ENCODE data around the gene CNGB1. TPM values are rescaled to one million over a fixed set of nuclear protein-coding genes. Genes with fewer than 3 reads are reported as not detected.
"Not testable (repeated sequence)": the region's sequence is repeated elsewhere in the genome, so short reads cannot be mapped to it uniquely, and the experiment has no call there.

CNGB1 gene
- total RNA-seq, 1 experiment from 2014 or later: not detected

- no peak for DNase-seq (ENCODE audit: low read depth)
Measured at GRCh38 chr16:57955572-57956188, 15.2 kb downstream of the CNGB1 start.

- no peak for DNase-seq (ENCODE audit: low read depth)
Measured at GRCh38 chr16:57953857-57954256, 17.1 kb downstream of the CNGB1 start.

- no peak for DNase-seq (ENCODE audit: low read depth)
Measured at GRCh38 chr16:57952909-57953308, 18.0 kb downstream of the CNGB1 start.

GRCh38 chr16:57951204-57951960 lies 19.5 kb downstream of the CNGB1 start:
- no peak for DNase-seq (ENCODE audit: low read depth)

- no peak for DNase-seq (ENCODE audit: low read depth)
Measured at GRCh38 chr16:57950382-57950781, 20.5 kb downstream of the CNGB1 start.

GRCh38 chr16:57949595-57950238 lies 21.2 kb downstream of the CNGB1 start:
- DNase-seq (ENCODE audit: low read depth): no peak

GRCh38 chr16:57949013-57949412 lies 21.9 kb downstream of the CNGB1 start:
- DNase-seq (ENCODE audit: low read depth): no peak

- no peak for DNase-seq (ENCODE audit: low read depth)
Measured at GRCh38 chr16:57948027-57948426, 22.9 kb downstream of the CNGB1 start.

GRCh38 chr16:57947261-57947660 lies 23.7 kb downstream of the CNGB1 start:
- no peak for DNase-seq (ENCODE audit: low read depth)

- no peak for DNase-seq (ENCODE audit: low read depth)
Measured at GRCh38 chr16:57946181-57946801, 24.6 kb downstream of the CNGB1 start.

- no peak for DNase-seq (ENCODE audit: low read depth)
Measured at GRCh38 chr16:57945740-57946138, 25.2 kb downstream of the CNGB1 start.

- no peak for DNase-seq (ENCODE audit: low read depth)
Measured at GRCh38 chr16:57944970-57945739, 25.8 kb downstream of the CNGB1 start.

- not testable (repeated sequence) for DNase-seq (ENCODE audit: low read depth)
Measured at GRCh38 chr16:57943381-57943780, 27.5 kb downstream of the CNGB1 start.

GRCh38 chr16:57941901-57942300 lies 29.0 kb downstream of the CNGB1 start:
- not testable (repeated sequence) for DNase-seq (ENCODE audit: low read depth)

GRCh38 chr16:57941016-57941664 lies 29.8 kb downstream of the CNGB1 start:
- no peak for DNase-seq (ENCODE audit: low read depth)

GRCh38 chr16:57940382-57940966 lies 30.5 kb downstream of the CNGB1 start:
- no peak for DNase-seq (ENCODE audit: low read depth)

- DNase-seq (ENCODE audit: low read depth): no peak
Measured at GRCh38 chr16:57939872-57940224, 31.1 kb downstream of the CNGB1 start.

GRCh38 chr16:57938936-57939871 lies 31.7 kb downstream of the CNGB1 start:
- DNase-seq (ENCODE audit: low read depth): no peak

GRCh38 chr16:57938484-57938883 lies 32.4 kb downstream of the CNGB1 start:
- DNase-seq (ENCODE audit: low read depth): no peak

- DNase-seq (ENCODE audit: low read depth): no peak
Measured at GRCh38 chr16:57937861-57938260, 33.1 kb downstream of the CNGB1 start.

Measured in LHCN-M2 (cell line).